ENCODE measurements around the gene GREM2.

GREM2 gene

DNA sequence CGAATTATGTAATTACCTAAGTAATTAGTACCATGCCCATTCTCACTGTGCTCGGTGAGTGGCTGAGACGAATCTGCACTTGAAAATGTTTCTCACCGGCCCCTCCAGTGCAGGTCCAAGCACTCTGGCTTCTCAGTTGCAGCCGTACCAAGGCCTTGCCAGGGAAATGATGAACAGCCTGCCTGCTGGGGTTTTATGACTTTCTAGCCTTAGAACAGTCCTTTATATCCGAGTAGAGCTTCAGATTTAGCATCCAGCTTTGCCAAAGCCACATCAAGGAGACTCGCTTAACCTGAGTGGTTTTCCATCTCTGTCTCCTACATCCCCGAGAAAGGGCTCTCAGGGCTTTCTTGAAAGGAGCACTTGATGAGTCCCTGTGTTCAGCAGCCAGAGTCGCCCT lies 83.4 kb downstream of the GREM2 start:
- no peak overlapping the region for H2AFZ ChIP-seq (ENCODE audit: low read length)
- H3K4me3 ChIP-seq (ENCODE audit: low read depth, low read length, poor library complexity, severe bottlenecking): no peak overlapping the region
- no peaks in the 10 kb centered on the region for H3K9me3 ChIP-seq (ENCODE audit: low read length)
- H3K27me3 ChIP-seq (ENCODE audit: insufficient read depth, low read length): no peaks in the 10 kb centered on the region
- no peaks in the 10 kb centered on the region for H3F3A ChIP-seq (ENCODE audit: insufficient read depth, low read length)
- no peaks in the 10 kb centered on the region for H3K4me1 ChIP-seq (ENCODE audit: insufficient read depth, low read length, severe bottlenecking)
- no peak for TF ChIP-seq EZH2 (IDR thresholded peaks at IDR 0.05; ENCODE audit: borderline replicate concordance, low read length)
- TF ChIP-seq, protein P1, sequence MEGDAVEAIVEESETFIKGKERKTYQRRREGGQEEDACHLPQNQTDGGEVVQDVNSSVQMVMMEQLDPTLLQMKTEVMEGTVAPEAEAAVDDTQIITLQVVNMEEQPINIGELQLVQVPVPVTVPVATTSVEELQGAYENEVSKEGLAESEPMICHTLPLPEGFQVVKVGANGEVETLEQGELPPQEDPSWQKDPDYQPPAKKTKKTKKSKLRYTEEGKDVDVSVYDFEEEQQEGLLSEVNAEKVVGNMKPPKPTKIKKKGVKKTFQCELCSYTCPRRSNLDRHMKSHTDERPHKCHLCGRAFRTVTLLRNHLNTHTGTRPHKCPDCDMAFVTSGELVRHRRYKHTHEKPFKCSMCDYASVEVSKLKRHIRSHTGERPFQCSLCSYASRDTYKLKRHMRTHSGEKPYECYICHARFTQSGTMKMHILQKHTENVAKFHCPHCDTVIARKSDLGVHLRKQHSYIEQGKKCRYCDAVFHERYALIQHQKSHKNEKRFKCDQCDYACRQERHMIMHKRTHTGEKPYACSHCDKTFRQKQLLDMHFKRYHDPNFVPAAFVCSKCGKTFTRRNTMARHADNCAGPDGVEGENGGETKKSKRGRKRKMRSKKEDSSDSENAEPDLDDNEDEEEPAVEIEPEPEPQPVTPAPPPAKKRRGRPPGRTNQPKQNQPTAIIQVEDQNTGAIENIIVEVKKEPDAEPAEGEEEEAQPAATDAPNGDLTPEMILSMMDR (IDR thresholded peaks at IDR 0.05; ENCODE audit: low read length): no peak
- no peaks in the 10 kb centered on the region for H4K20me1 ChIP-seq (ENCODE audit: insufficient read depth, low read length)
- H3K79me2 ChIP-seq (ENCODE audit: insufficient read depth, low read length): no peaks in the 10 kb centered on the region
- H3K9ac ChIP-seq (ENCODE audit: low read length): no peak overlapping the region
- H3K9me2 ChIP-seq (ENCODE audit: low read depth, low read length): no peaks in the 10 kb centered on the region
- no peak overlapping the region for H3K4me2 ChIP-seq (ENCODE audit: low read length)
- no peaks in the 10 kb centered on the region for H3K36me3 ChIP-seq (ENCODE audit: insufficient read depth, low read length)
- H3K27ac ChIP-seq (ENCODE audit: low read depth, low read length, poor library complexity, severe bottlenecking): no peak overlapping the region

- Histone ChIP-seq H3K36me3 (ENCODE audit: insufficient read depth, low read length) (no peaks in the 10 kb centered on the region), H3K79me2 (ENCODE audit: insufficient read depth, low read length) (no peaks in the 10 kb centered on the region), H3K4me3 (ENCODE audit: low read depth, low read length, poor library complexity, severe bottlenecking) (no peak overlapping the region), H3K9me3 (ENCODE audit: low read length) (no peaks in the 10 kb centered on the region), H2AFZ (ENCODE audit: low read length) (no peak overlapping the region), H3K27me3 (ENCODE audit: insufficient read depth, low read length) (no peaks in the 10 kb centered on the region), H3K4me2 (ENCODE audit: low read length) (no peak overlapping the region), H3F3A (ENCODE audit: insufficient read depth, low read length) (no peaks in the 10 kb centered on the region), H3K27ac (ENCODE audit: low read depth, low read length, poor library complexity, severe bottlenecking) (no peak overlapping the region), H4K20me1 (ENCODE audit: insufficient read depth, low read length) (no peaks in the 10 kb centered on the region), H3K9ac (ENCODE audit: low read length) (no peak overlapping the region), H3K4me1 (ENCODE audit: insufficient read depth, low read length, severe bottlenecking) (no peaks in the 10 kb centered on the region), H3K9me2 (ENCODE audit: low read depth, low read length) (no peaks in the 10 kb centered on the region)
- TF ChIP-seq, protein P1 (IDR thresholded peaks at IDR 0.05; ENCODE audit: low read length): no peak
- TF ChIP-seq EZH2 (IDR thresholded peaks at IDR 0.05; ENCODE audit: borderline replicate concordance, low read length): no peak
Observed at GRCh38 chr1:240527086-240527485, 84.9 kb downstream of the GREM2 start.

DNA sequence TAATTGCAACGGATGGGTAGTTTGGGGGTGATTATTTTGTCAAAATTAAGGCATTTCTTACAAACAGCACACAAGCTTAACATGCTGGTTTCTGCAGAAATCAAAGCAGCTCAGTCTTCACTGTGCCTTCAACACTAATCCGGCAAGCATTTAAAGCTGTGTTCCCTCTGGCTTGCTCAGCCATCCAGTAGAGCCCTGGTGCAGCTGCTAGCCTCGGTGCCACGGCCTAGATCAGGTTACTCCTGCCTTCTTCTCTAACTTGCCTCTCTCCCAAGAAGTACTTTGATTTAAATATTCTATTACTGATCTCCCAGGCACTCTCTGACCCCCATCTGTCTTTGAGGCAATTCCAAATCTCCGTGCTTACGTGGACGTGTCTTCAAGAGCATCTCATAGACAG lies 85.6 kb downstream of the GREM2 start:
- TF ChIP-seq, protein P1 (IDR thresholded peaks at IDR 0.05; ENCODE audit: low read length): no peak
- TF ChIP-seq EZH2 (IDR thresholded peaks at IDR 0.05; ENCODE audit: borderline replicate concordance, low read length): no peak
- H3K79me2 ChIP-seq (ENCODE audit: insufficient read depth, low read length): no peaks in the 10 kb centered on the region
- no peak overlapping the region for H3K27ac ChIP-seq (ENCODE audit: low read depth, low read length, poor library complexity, severe bottlenecking)
- H3F3A ChIP-seq (ENCODE audit: insufficient read depth, low read length): no peaks in the 10 kb centered on the region
- H3K9ac ChIP-seq (ENCODE audit: low read length): no peak overlapping the region
- H3K36me3 ChIP-seq (ENCODE audit: insufficient read depth, low read length): no peaks in the 10 kb centered on the region
- no peaks in the 10 kb centered on the region for H3K4me1 ChIP-seq (ENCODE audit: insufficient read depth, low read length, severe bottlenecking)
- H4K20me1 ChIP-seq (ENCODE audit: insufficient read depth, low read length): no peaks in the 10 kb centered on the region
- no peak overlapping the region for H3K4me3 ChIP-seq (ENCODE audit: low read depth, low read length, poor library complexity, severe bottlenecking)
- H3K9me3 ChIP-seq (ENCODE audit: low read length): no peaks in the 10 kb centered on the region
- no peaks in the 10 kb centered on the region for H3K9me2 ChIP-seq (ENCODE audit: low read depth, low read length)
- no peak overlapping the region for H3K4me2 ChIP-seq (ENCODE audit: low read length)
- H3K27me3 ChIP-seq (ENCODE audit: insufficient read depth, low read length): no peaks in the 10 kb centered on the region
- no peak overlapping the region for H2AFZ ChIP-seq (ENCODE audit: low read length)
